Gastrocnemius medialis (tissue), 4 donors: Measurements from ENCODE around the gene GMPR2. TPM values are rescaled to one million over a fixed set of nuclear protein-coding genes. Genes with fewer than 3 reads are reported as not detected.

Experiments
- ATAC-seq, 2 donors: fragments of 150-250 bp; one replicate each; pipeline ENCODE4 v1.9.1; 2016
- DNase-seq, 2 donors: peaks; one replicate each; pipeline ENCODE4 v3.0.0-alpha.2; 2019
- H3K27ac ChIP-seq, 4 donors: fragments of 200-600 bp; sonication (generic); 1 replicate in 1 of 4; 2 replicates in 3 of 4; pipeline ENCODE4 v1.5.1; 2016 to 2018; ENCODE audit warnings: mild to moderate bottlenecking in 2 of 4, moderate library complexity in 1 of 4
- H3K27me3 ChIP-seq, 3 donors: fragments of 200-600 bp; sonication (generic) in 2 of 3; 1 replicate in 1 of 3; 2 replicates in 2 of 3; pipeline versions ENCODE4 v1.5.1 to v1.6.0; 2016 to 2019; ENCODE audit warnings: mild to moderate bottlenecking in 1 of 3, moderate library complexity in 1 of 3
- H3K36me3 ChIP-seq, 2 donors: fragments of 200-600 bp; sonication (generic) in 1 of 2; one replicate each; pipeline ENCODE4 v1.5.1; 2017 to 2018
- H3K4me1 ChIP-seq, 2 donors: fragments of 200-600 bp; sonication (generic) in 1 of 2; one replicate each; pipeline ENCODE4 v1.5.1; 2016 to 2017; ENCODE audit warnings: mild to moderate bottlenecking in 2 of 2
- H3K4me3 ChIP-seq, 4 donors: fragments of 200-600 bp; sonication (generic) in 3 of 4; 1 replicate in 1 of 4; 2 replicates in 3 of 4; pipeline ENCODE4 v1.5.1; 2016 to 2019; ENCODE audit warnings: mild to moderate bottlenecking in 2 of 4
- H3K9me3 ChIP-seq, 3 donors: fragments of 200-600 bp; sonication (generic) in 2 of 3; 1 replicate in 1 of 3; 2 replicates in 2 of 3; pipeline ENCODE4 v1.5.1; 2016 to 2019
- POLR2A ChIP-seq, 2 donors: fragments of 450-650 bp; IDR thresholded peaks; one replicate each; pipeline ENCODE4 v1.6.1; 2017; ENCODE audit warnings: antibody characterized with exemption in 2 of 2, mild to moderate bottlenecking in 2 of 2, moderate library complexity in 2 of 2
- in situ Hi-C, 4 donors: fragments of 200-750 bp; cut with MboI; loops; one replicate each; pipeline versions ENCODE4 v1.15.0 to v1.8.0; 2017; ENCODE audit warnings: low sequenced_read_pairs in 4 of 4
- intact Hi-C: fragments of 100-400 bp; cut with DNase I; formaldehyde crosslinking; loops from one replicate; pipeline ENCODE4 v1.15.1; 2023; ENCODE audit warnings: low total_unique reads
- total RNA-seq, 4 donors: library from RNA; depleted of rRNA; stranded (reverse); fragments of >200 nt; gene quantifications; one replicate each; pipeline versions ENCODE4 v1.1.0 to v1.2.3, GENCODE V29; 2016
- TF ChIP-seq, protein P1 (sequence below), 5 experiments: fragments of 450-650 bp in 3 of 5; fragments of 200-600 bp in 2 of 5; sonication (generic) in 2 of 5; IDR thresholded peaks in 4 of 5; conservative IDR thresholded peaks in 1 of 5; 1 replicate in 4 of 5; 2 replicates in 1 of 5; pipeline ENCODE4 v1.5.1; 2016 to 2019; ENCODE audit warnings: antibody characterized with exemption in 5 of 5, mild to moderate bottlenecking in 3 of 5, moderate library complexity in 3 of 5

The GMPR2 gene
- total RNA-seq, 4 donors from 2014 or later, result 15.4 to 44.8 (median 27.4) TPM

DNA sequence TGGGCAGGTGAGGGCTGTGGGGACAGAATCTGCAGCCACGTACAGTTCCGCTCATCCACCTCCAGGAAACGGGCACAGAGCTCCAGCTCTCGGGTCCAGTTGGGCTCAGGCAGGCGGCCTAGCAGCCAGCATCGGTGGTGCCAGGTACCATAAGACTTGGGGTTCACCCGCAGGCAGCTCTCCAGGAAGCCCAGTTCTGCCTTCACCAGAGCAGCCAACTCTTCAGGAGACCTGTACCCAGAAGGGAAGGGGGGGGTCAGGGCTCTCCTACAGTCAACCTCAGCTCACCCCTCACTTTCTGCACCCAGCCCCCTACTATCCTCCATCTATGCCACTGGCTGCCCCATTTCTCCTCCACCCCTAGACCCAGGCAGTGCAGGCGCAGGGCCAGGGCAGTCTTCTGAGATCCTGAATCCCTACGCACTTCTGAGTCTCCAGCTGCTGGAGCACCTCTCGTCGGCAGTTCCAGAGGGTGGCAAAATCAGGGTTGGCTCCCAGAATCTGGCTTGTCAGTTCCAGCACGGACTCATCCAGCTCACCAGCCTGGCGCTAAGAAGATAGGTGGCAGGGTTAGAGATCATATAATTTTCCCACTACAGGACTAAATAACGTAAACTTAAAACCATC is 37.3 kb downstream of the GMPR2 start:
- in situ Hi-C loops (no loop called here), intact Hi-C loops (no loop called here)
- Histone ChIP-seq H3K4me1 (peaks cover 4 to 6% of the 10 kb centered on the region in 2 donors), H3K36me3 (peaks cover 0 to 42% of the 10 kb centered on the region in 2 donors), H3K9me3 (no peaks in the 10 kb centered on the region), H3K27ac (no peak overlapping the region), H3K4me3 (no peak overlapping the region), H3K27me3 (no peaks in the 10 kb centered on the region)
- TF ChIP-seq, protein P1, sequence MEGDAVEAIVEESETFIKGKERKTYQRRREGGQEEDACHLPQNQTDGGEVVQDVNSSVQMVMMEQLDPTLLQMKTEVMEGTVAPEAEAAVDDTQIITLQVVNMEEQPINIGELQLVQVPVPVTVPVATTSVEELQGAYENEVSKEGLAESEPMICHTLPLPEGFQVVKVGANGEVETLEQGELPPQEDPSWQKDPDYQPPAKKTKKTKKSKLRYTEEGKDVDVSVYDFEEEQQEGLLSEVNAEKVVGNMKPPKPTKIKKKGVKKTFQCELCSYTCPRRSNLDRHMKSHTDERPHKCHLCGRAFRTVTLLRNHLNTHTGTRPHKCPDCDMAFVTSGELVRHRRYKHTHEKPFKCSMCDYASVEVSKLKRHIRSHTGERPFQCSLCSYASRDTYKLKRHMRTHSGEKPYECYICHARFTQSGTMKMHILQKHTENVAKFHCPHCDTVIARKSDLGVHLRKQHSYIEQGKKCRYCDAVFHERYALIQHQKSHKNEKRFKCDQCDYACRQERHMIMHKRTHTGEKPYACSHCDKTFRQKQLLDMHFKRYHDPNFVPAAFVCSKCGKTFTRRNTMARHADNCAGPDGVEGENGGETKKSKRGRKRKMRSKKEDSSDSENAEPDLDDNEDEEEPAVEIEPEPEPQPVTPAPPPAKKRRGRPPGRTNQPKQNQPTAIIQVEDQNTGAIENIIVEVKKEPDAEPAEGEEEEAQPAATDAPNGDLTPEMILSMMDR (IDR thresholded peaks at IDR 0.05 in 4 of 5, conservative IDR thresholded peaks at IDR 0.05 in 1 of 5), result no peak
- TF ChIP-seq POLR2A (IDR thresholded peaks at IDR 0.05), result no peak
- no peak for DNase-seq
- ATAC-seq, result no peak

- DNase-seq (no peak), ATAC-seq (peak; percentile 18 to 35)
- TF ChIP-seq, protein P1 (IDR thresholded peaks at IDR 0.05 in 4 of 5, conservative IDR thresholded peaks at IDR 0.05 in 1 of 5), result no peak
- no peak for TF ChIP-seq POLR2A (IDR thresholded peaks at IDR 0.05)
- H3K4me3 ChIP-seq, result peak overlapping the region; percentile 78 to 98 (median 94)
- peaks cover 4 to 6% of the 10 kb centered on the region in 2 donors for H3K4me1 ChIP-seq
- in situ Hi-C loops, result no loop called here
- H3K27me3 ChIP-seq, result no peaks in the 10 kb centered on the region
- intact Hi-C loops, result loop anchor here (1.0 kb wide), 3 partner anchors 28 to 41 kb away; partner anchors contain the start of genes GMPR2, LTB4R, NEDD8 and TINF2
- H3K36me3 ChIP-seq, result peaks cover 0 to 36% of the 10 kb centered on the region in 2 donors
- peak overlapping the region; percentile 87 to 99 (median 98) for H3K27ac ChIP-seq
- no peaks in the 10 kb centered on the region for H3K9me3 ChIP-seq
Observed at GRCh38 chr14:24270537-24271133, 37.9 kb downstream of the GMPR2 start.

DNA sequence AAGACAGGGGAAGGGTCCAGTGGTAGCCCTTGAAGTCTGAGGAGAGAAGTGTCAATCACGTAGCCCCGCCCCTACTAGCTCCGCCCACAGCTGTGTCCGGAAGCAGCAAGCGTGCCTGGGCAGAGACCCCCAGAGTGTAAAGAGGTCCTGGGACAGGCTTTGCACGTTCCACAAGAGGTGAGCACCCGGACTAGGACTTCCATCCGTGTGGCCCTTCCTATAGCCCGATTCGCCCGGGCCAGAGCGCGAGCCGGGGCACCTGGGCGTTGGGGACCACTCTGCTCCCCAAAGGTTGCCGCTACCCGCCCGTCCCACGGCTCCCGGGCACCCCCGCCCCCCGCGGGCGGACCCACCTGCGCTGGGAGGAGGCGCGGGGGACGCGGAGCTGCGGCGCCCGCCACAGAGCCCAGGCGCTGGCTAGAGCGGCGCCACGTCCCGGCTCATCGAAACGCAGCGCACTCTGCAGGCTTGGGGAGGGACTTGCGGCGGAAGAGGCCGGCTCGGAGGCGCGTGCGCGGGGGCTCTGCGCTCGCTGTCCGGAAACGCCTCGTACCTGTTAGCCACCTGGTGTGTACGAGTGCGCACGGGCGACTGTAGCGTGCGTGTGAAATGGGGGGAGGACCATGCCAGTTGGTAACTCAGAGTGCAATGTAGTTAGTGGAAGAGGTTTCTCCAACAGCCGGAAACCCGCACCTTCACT is 38.6 kb downstream of the GMPR2 start, which contains the start of gene RABGGTA:
RABGGTA (minus strand) TSS at position 464 of the 700 bp plus-strand sequence. CDS start 482 bp downstream, outside the sequence.
- H3K27me3 ChIP-seq, result no peaks in the 10 kb centered on the region
- H3K36me3 ChIP-seq, result peaks cover 0 to 32% of the 10 kb centered on the region in 2 donors
- intact Hi-C loops, result loop anchor here (1.0 kb wide), 3 partner anchors 29 to 40 kb away; partner anchors contain the start of genes GMPR2, LTB4R, NEDD8 and TINF2
- TF ChIP-seq, protein P1 (IDR thresholded peaks at IDR 0.05 in 4 of 5, conservative IDR thresholded peaks at IDR 0.05 in 1 of 5), result peak; percentile 42 to 82 (median 70)
- peak; percentile 35 to 48 for TF ChIP-seq POLR2A (IDR thresholded peaks at IDR 0.05)
- peak within 1 kb of the TSS; percentile 87 to 99 (median 98) for H3K27ac ChIP-seq
- H3K4me1 ChIP-seq, result peaks cover 4 to 6% of the 10 kb centered on the region in 2 donors
- H3K4me3 ChIP-seq, result peak within 1 kb of the TSS; percentile 78 to 98 (median 94)
- DNase-seq, result peak; percentile 65 to 81
- ATAC-seq, result peak; percentile 95 to 97
- in situ Hi-C loops, result no loop called here
- H3K9me3 ChIP-seq, result no peaks in the 10 kb centered on the region

GRCh38 chr14:24271834-24272263 is 39.1 kb downstream of the GMPR2 start:
- ATAC-seq, result no peak
- peaks cover 0 to 26% of the 10 kb centered on the region in 2 donors for H3K36me3 ChIP-seq
- no peak for DNase-seq
- TF ChIP-seq, protein P1 (IDR thresholded peaks at IDR 0.05 in 4 of 5, conservative IDR thresholded peaks at IDR 0.05 in 1 of 5), result no peak
- TF ChIP-seq POLR2A (IDR thresholded peaks at IDR 0.05), result no peak
- H3K27me3 ChIP-seq, result no peaks in the 10 kb centered on the region
- peaks cover 4 to 6% of the 10 kb centered on the region in 2 donors for H3K4me1 ChIP-seq
- H3K9me3 ChIP-seq, result no peaks in the 10 kb centered on the region
- peak overlapping the region; percentile 87 to 99 (median 98) for H3K27ac ChIP-seq
- peak overlapping the region; percentile 78 to 98 (median 94) for H3K4me3 ChIP-seq
- intact Hi-C loops, result loop anchor here (1.0 kb wide), 3 partner anchors 30 to 40 kb away; partner anchors contain the start of genes GMPR2, LTB4R, NEDD8 and TINF2
- in situ Hi-C loops, result no loop called here
